GM21528 (cell line): ENCODE measurements around the gene COL8A1.
"Not testable (repeated sequence)": the region's sequence is repeated elsewhere in the genome, so short reads cannot be mapped to it uniquely, and the experiment has no call there.

Source experiments
- ATAC-seq: cut with Tn5 transposase; IDR thresholded peaks from one replicate; pipeline ENCODE4 v1.9.1; 2021; ENCODE audit warnings: mild to moderate bottlenecking, moderate library complexity; ENCODE audit not compliant: unreplicated experiment, low FRiP score

COL8A1 gene

GRCh38 chr3:99702953-99703943 is 64.9 kb downstream of the COL8A1 start:
- no peak for ATAC-seq

GRCh38 chr3:99704417-99704816 is 66.0 kb downstream of the COL8A1 start:
- ATAC-seq = no peak

GRCh38 chr3:99706410-99706809 is 68.0 kb downstream of the COL8A1 start:
- ATAC-seq = no peak

- no peak for ATAC-seq
Observed at GRCh38 chr3:99708207-99708745, 69.9 kb downstream of the COL8A1 start.

GRCh38 chr3:99709686-99710085 is 71.3 kb downstream of the COL8A1 start:
- no peak for ATAC-seq

GRCh38 chr3:99710094-99710493 is 71.7 kb downstream of the COL8A1 start:
- ATAC-seq = no peak

GRCh38 chr3:99711351-99711750 is 73.0 kb downstream of the COL8A1 start:
- ATAC-seq = no peak

GRCh38 chr3:99712291-99712954 is 74.0 kb downstream of the COL8A1 start:
- no peak for ATAC-seq

- ATAC-seq = no peak
Observed at GRCh38 chr3:99713440-99713839, 75.0 kb downstream of the COL8A1 start.

GRCh38 chr3:99714146-99714545 is 75.8 kb downstream of the COL8A1 start:
- ATAC-seq = no peak

- no peak for ATAC-seq
Observed at GRCh38 chr3:99714575-99714974, 76.2 kb downstream of the COL8A1 start.

- no peak for ATAC-seq
Observed at GRCh38 chr3:99716463-99716995, 78.1 kb downstream of the COL8A1 start.

GRCh38 chr3:99720985-99721632 is 82.7 kb downstream of the COL8A1 start:
- no peak for ATAC-seq

- no peak for ATAC-seq
Observed at GRCh38 chr3:99721633-99722007, 83.2 kb downstream of the COL8A1 start.

- ATAC-seq = no peak
Observed at GRCh38 chr3:99724276-99724675, 85.9 kb downstream of the COL8A1 start.

- ATAC-seq = no peak
Observed at GRCh38 chr3:99730870-99731269, 92.5 kb downstream of the COL8A1 start.

GRCh38 chr3:99731499-99731898 is 93.1 kb downstream of the COL8A1 start:
- no peak for ATAC-seq

GRCh38 chr3:99740371-99740770 is 102.0 kb downstream of the COL8A1 start:
- ATAC-seq = not testable (repeated sequence)

GRCh38 chr3:99741588-99741987 is 103.2 kb downstream of the COL8A1 start:
- ATAC-seq = no peak

GRCh38 chr3:99747915-99748314 is 109.5 kb downstream of the COL8A1 start:
- no peak for ATAC-seq

- ATAC-seq = no peak
Observed at GRCh38 chr3:99751649-99752048, 113.3 kb downstream of the COL8A1 start.
